BLaER1 (cell line): Measurements from ENCODE around the gene AFF1.
A peak's percentile ranks its signal among the peaks of the same experiment; 100 is the strongest.
"Not testable (repeated sequence)": the region's sequence is repeated elsewhere in the genome, so short reads cannot be mapped to it uniquely, and the experiment has no call there.

Source experiments
- H3K27ac ChIP-seq: shearing (Covaris generic); formaldehyde crosslinking; 2 replicates; pipeline ENCODE4 v1.8.1; 2022
- H3K27me3 ChIP-seq: shearing (Covaris generic); formaldehyde crosslinking; 2 replicates; pipeline ENCODE4 v1.8.1; 2022
- H3K36me3 ChIP-seq: shearing (Covaris generic); formaldehyde crosslinking; 2 replicates; pipeline ENCODE4 v1.8.1; 2022
- H3K4me1 ChIP-seq: shearing (Covaris generic); formaldehyde crosslinking; 2 replicates; pipeline ENCODE4 v1.8.1; 2022
- H3K4me2 ChIP-seq: shearing (Covaris generic); formaldehyde crosslinking; 2 replicates; pipeline ENCODE4 v1.8.1; 2022
- H3K4me3 ChIP-seq: shearing (Covaris generic); formaldehyde crosslinking; 2 replicates; pipeline ENCODE4 v1.8.1; 2022
- H3K9ac ChIP-seq: shearing (Covaris generic); formaldehyde crosslinking; 2 replicates; pipeline ENCODE4 v1.8.1; 2022
- H3K9me3 ChIP-seq: shearing (Covaris generic); formaldehyde crosslinking; 2 replicates; pipeline ENCODE4 v1.8.1; 2022
- H4K20me1 ChIP-seq: shearing (Covaris generic); formaldehyde crosslinking; 2 replicates; pipeline ENCODE4 v1.8.1; 2022
- Cebpa-rat ChIP-seq: shearing (Covaris generic); IDR thresholded peaks from 2 replicates; pipeline ENCODE4 v1.8.1; 2022

AFF1 gene

DNA sequence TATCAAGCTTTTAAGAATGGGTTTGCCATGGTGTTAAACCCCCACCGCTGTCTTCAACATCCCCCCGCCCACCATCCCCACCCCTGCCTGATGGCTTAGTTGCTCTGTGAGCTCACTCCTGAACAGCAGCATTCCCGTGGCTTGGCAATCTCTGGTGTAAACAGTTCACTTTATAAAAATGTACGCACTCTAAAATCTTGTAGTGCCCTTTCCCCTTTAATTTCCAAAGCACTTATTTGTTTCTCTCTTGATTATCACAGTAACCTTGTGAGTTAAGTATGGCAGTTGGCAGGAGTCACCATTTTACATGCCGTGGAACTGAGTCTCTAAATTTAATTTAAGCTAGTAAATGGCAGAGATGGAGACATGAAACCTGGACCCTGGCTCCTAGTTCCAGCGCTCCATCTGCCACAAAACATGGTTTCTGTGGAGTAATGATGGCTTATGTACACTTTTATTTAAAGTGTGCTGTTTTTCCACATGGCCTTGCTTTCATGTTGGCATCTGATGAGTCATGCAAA lies 123.1 kb downstream of the AFF1 start:
- Histone ChIP-seq H3K4me1 (no peaks in the 10 kb centered on the region), H3K27me3 (no peaks in the 10 kb centered on the region; the same call in 1 of the 2 replicates), H3K9me3 (no peaks in the 10 kb centered on the region), H3K4me3 (no peak overlapping the region), H3K4me2 (no peak overlapping the region), H3K9ac (no peak overlapping the region), H3K27ac (no peak overlapping the region), H3K36me3 (peaks cover 77% of the 10 kb centered on the region), H4K20me1 (peaks cover 100% of the 10 kb centered on the region)
- TF ChIP-seq Cebpa-rat: no peak

DNA sequence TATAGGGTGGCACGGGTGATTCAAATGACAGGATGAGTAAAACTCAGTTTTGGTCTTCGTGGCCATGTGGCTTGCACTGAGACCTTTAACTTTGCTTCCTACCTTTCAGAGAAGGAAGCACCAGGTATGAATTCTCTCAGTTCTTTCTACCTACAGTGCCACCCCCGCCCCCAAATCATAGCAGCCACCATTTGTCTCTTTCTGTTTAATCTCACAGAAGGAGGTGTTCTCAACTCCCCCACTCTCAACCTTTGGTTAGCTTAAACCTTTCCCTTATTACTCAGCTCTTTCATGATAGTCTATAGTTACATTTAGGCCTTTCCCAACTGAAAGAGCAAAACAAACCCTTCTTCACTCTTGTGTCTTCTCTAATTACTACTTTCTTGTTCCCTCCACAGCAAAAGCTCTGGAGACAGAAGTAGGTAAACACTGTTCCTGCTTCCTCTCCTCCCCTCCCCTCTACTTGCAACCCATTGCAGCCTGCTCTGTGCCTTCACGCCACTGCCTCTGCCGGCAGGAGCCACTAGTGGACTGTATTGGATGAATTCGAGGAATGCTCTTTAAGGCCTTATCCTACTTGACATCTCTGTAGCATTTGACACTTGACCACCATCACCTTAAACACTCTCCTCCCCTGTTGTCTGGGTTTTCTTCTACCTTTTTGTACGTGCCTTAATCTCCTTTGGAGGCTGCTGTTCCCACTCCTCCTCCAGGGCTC lies 123.7 kb downstream of the AFF1 start:
- H3K4me2 ChIP-seq: no peak overlapping the region
- peaks cover 100% of the 10 kb centered on the region for H4K20me1 ChIP-seq
- no peak for TF ChIP-seq Cebpa-rat
- H3K36me3 ChIP-seq: peaks cover 74% of the 10 kb centered on the region
- H3K27me3 ChIP-seq: no peaks in the 10 kb centered on the region; the same call in 1 of the 2 replicates
- H3K9me3 ChIP-seq: no peaks in the 10 kb centered on the region
- no peaks in the 10 kb centered on the region for H3K4me1 ChIP-seq
- H3K4me3 ChIP-seq: no peak overlapping the region
- H3K9ac ChIP-seq: no peak overlapping the region
- no peak overlapping the region for H3K27ac ChIP-seq

DNA sequence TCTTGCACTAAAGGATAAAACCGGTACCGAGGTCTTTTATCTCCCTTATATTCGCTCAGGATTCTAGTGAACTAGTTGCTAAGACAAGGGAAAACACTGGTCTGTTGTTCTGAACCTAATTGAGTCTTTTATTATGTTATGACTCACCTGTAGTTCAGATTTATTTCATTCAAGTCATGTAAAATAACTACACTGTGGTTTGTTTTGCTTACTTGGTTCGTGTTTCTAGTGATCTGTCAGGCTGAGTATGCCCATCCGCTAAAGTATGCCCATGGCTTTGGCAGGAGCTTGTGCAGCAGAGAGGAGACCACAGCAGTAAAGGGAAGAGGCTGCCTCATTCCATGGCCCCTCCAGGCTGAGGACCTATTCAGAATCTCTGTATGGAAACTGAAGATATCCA lies 126.1 kb downstream of the AFF1 start:
- no peak for TF ChIP-seq Cebpa-rat
- no peaks in the 10 kb centered on the region for H3K9me3 ChIP-seq
- no peak overlapping the region for H3K9ac ChIP-seq
- no peak overlapping the region for H3K4me2 ChIP-seq
- H4K20me1 ChIP-seq: peaks cover 100% of the 10 kb centered on the region
- peaks cover 83% of the 10 kb centered on the region for H3K36me3 ChIP-seq
- H3K4me3 ChIP-seq: no peak overlapping the region
- H3K27ac ChIP-seq: no peak overlapping the region
- H3K4me1 ChIP-seq: 0 out of 2 replicates have a peak, but pooled peaks cover 10% of the 10 kb centered on the region
- H3K27me3 ChIP-seq: no peaks in the 10 kb centered on the region; the same call in 1 of the 2 replicates

DNA sequence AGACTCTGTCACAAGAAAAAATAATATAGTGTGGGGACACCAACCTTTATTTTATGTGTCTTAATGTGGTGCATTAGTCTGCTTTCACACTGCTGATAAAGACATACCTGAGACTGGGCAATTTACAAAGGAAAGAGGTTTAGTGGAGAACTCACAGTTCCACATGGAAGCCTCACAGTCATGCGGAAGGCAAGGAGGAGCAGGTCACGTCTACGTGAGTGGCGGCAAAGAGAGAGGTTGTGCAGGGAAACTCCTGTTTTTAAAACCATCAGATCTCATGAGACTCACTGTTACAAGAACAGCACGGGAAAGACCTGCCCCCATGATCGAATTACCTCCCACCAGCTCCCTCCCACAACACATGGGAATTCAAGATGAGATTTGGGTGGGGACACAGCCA lies 130.2 kb downstream of the AFF1 start:
- peaks cover 38% of the 10 kb centered on the region for H3K4me1 ChIP-seq

DNA sequence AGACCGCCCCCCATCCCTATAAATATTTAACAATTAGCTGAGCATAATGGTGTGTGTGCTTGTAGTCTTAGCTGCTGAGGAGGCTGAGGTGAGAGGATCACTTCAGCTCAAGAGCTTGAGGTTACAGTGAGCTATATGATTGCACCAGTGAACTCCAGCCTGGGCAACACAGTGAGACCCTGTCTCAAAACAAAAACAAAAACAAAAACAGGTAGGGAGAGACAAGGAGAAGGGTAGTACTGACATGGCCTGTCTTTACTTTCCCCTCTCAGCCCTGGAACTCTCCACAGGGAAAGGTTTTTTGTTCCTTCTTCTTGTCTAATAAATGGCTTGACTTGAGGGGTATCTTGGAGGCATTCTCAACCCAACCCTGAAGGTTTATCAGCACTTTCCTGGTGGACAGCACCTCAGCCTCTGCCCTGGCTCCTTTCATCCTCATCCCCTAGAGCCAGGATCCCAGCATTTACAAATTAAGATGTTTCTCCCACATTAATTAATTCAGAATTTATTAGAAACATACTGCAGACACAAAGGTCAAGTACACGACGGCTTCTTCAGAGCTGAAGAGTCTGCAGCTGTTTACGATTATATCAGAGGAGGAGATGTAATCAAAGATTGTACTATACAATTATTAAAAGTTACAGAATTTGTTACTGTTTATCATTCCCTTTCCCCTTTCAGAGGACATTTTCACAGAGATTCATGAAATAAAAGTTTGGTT lies 131.8 kb downstream of the AFF1 start:
- H3K4me1 ChIP-seq: peaks cover 53% of the 10 kb centered on the region
- H3K4me3 ChIP-seq: no peak overlapping the region
- H3K9me3 ChIP-seq: no peaks in the 10 kb centered on the region
- H4K20me1 ChIP-seq: peaks cover 100% of the 10 kb centered on the region
- H3K36me3 ChIP-seq: peaks cover 72% of the 10 kb centered on the region
- no peak overlapping the region for H3K27ac ChIP-seq
- H3K27me3 ChIP-seq: no peaks in the 10 kb centered on the region
- TF ChIP-seq Cebpa-rat: no peak
- H3K4me2 ChIP-seq: no peak overlapping the region
- no peak overlapping the region for H3K9ac ChIP-seq

More for the DNA sequence above, 130.2 kb downstream of the AFF1 start:
- H3K27ac ChIP-seq: no peak overlapping the region
- no peak overlapping the region for H3K9ac ChIP-seq
- no peaks in the 10 kb centered on the region for H3K9me3 ChIP-seq
- peaks cover 100% of the 10 kb centered on the region for H4K20me1 ChIP-seq
- H3K36me3 ChIP-seq: peaks cover 83% of the 10 kb centered on the region
- TF ChIP-seq Cebpa-rat: no peak
- no peak overlapping the region for H3K4me2 ChIP-seq
- H3K27me3 ChIP-seq: no peaks in the 10 kb centered on the region
- no peak overlapping the region for H3K4me3 ChIP-seq

DNA sequence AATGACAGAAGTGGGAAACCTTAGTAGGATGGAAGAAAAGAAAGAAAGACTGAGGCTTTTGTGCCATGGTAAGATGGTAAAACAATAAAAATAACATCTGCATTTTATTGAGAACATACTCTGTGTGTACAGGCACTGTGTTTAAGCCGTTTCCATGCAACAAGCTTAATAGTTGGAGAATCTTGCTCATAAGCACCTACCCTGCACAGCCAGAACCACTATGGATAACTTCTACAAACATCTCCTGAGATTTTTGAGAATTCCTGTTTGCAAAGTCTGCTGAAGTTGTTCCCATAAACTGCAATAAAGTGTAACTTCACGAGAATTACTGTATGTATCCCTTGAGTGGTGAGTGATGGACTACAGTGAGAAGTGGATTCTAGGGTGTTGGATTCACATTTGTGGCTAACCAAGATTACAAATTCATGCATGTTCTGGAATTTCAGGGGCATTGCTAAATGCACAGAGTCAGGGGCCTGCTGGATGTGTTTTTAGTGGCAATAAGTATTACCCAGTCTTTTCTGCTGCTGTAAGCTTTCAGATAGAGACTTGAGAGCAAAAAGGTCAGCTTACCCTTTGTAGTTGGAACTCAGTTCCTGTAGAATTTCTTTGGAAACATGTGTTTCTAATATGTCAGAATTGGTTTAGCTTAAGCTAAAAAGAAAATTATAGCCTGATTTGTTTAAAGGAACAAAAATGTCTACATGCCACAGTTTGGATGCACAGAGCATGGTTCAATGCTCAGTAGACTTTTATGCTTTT lies 132.5 kb downstream of the AFF1 start:
- peaks cover 100% of the 10 kb centered on the region for H4K20me1 ChIP-seq
- peaks cover 64% of the 10 kb centered on the region for H3K36me3 ChIP-seq
- H3K4me3 ChIP-seq: no peak overlapping the region
- no peak overlapping the region for H3K9ac ChIP-seq
- no peak for TF ChIP-seq Cebpa-rat
- H3K27me3 ChIP-seq: no peaks in the 10 kb centered on the region
- H3K4me1 ChIP-seq: peaks cover 61% of the 10 kb centered on the region
- H3K9me3 ChIP-seq: no peaks in the 10 kb centered on the region
- H3K4me2 ChIP-seq: no peak overlapping the region
- H3K27ac ChIP-seq: no peak overlapping the region

DNA sequence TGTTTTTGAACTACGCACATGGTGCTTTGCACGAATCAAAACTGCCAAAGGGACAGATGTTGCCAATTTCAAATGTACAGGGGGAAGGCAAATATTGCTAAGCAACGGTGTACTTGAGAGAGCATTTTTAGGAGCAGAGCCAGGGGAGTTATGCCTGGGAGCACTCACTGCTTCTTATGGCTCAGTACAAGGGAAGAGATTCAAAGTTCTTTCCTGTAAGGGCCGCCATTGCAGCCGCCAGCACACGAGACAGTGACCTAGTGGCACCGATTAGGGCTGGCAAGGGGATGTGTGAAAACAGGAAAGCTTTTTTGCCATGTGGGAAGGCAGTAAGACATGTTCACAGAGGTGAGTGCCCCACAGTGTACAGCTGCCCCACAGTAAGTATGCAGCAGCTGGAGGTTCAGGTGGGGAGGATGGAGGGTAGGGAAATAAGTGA lies 133.8 kb downstream of the AFF1 start:
- Histone ChIP-seq H3K9ac (no peak overlapping the region), H3K36me3 (peaks cover 59% of the 10 kb centered on the region), H4K20me1 (peaks cover 100% of the 10 kb centered on the region), H3K4me2 (peak overlapping the region; percentile 8; the same call in 1 of the 2 replicates), H3K9me3 (no peaks in the 10 kb centered on the region), H3K4me3 (no peak overlapping the region), H3K27me3 (no peaks in the 10 kb centered on the region), H3K4me1 (peaks cover 74% of the 10 kb centered on the region), H3K27ac (no peak overlapping the region)
- TF ChIP-seq Cebpa-rat: no peak

DNA sequence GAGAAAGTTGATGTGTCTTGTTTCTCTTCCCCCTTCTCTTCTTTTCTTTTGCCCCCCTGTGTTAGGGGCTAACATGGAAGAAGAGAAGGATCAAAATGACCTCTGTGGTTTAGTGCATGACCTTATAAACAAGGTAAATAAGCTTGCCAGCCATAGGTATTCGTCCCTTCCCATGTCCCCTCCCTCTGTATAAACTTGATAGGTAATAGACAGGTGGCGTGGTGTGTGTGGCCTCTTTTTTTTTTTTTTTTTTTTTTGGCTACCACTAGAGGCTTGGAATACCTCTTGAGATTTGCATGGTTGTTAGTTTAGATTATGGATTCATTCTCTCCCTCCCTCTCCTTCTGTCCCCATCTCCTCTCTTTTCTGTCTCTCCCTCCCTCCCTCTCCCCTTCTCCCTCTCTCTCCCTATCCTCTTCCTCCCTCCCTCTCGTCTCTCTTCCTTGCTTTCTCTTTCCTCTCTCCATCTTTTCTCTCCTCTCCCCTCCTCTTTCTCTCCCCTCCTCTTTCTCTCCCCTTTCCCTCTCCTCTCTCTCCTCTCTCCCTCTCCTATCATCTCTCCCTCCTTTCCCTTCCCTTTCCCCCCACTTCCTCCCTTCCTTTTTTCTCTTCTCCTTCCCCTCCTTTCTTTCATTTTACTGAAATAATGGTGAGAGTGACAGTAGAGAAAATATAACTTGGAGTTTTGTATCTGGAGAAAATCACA lies 134.4 kb downstream of the AFF1 start:
- Histone ChIP-seq H4K20me1 (peaks cover 100% of the 10 kb centered on the region), H3K27ac (no peak overlapping the region), H3K4me1 (peaks cover 76% of the 10 kb centered on the region), H3K36me3 (peaks cover 54% of the 10 kb centered on the region), H3K4me3 (no peak overlapping the region), H3K9me3 (no peaks in the 10 kb centered on the region), H3K27me3 (no peaks in the 10 kb centered on the region), H3K4me2 (no peak overlapping the region), H3K9ac (no peak overlapping the region)
- no peak for TF ChIP-seq Cebpa-rat

DNA sequence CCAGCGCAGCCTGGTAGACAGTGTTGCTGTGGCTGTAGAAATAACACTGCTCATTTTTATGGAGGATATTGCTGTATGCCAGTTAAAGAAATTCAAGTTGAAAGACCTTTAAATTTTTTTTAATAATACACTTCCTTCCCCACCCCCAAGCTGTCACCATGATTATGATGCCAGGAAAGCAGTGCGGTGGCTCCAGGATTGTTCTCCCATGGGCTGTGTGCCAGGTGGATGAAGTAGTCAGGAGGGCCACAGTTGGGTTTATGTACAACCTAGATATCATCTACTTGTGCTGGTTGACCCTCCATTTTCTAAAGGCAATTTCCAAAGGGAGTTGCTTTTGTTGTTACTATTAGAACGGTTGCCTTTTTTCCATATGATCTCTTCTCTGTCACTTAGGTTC lies 136.6 kb downstream of the AFF1 start:
- Histone ChIP-seq H3K4me1 (peaks cover 88% of the 10 kb centered on the region), H3K9ac (no peak overlapping the region), H3K36me3 (peaks cover 32% of the 10 kb centered on the region), H3K27me3 (no peaks in the 10 kb centered on the region), H3K4me3 (no peak overlapping the region), H3K9me3 (no peaks in the 10 kb centered on the region), H4K20me1 (peaks cover 100% of the 10 kb centered on the region), H3K27ac (no peak overlapping the region), H3K4me2 (peak overlapping the region; percentile 73)
- no peak for TF ChIP-seq Cebpa-rat

DNA sequence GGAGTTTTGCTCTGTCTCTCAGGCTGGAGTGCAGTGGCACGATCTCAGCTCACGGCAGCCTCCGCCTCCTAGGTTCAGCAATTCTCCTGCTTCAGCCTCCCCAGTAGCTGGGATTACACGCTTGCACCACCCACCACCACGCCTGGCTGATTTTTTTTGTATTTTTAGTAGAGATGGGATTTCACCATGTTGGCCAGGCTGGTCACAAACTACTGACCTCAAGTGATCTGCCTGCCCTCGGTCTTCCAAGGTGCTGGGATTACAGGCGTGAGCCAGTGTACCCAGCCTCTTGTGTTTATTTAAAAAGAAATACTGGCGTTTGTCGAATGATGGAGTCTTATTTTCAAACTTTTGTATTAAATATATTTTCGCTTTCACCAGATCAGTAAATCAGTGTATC lies 137.7 kb downstream of the AFF1 start:
- peaks cover 94% of the 10 kb centered on the region for H3K4me1 ChIP-seq
- H3K4me3 ChIP-seq: peak overlapping the region; percentile 50; the same call in 1 of the 2 replicates
- H3K9me3 ChIP-seq, H3K27me3 ChIP-seq: not testable (repeated sequence)
- peaks cover 100% of the 10 kb centered on the region for H4K20me1 ChIP-seq
- H3K4me2 ChIP-seq: peak overlapping the region; percentile 73
- peak overlapping the region; percentile 52; the same call in 1 of the 2 replicates for H3K27ac ChIP-seq
- H3K9ac ChIP-seq: peak overlapping the region; percentile 56; the same call in 1 of the 2 replicates
- H3K36me3 ChIP-seq: peaks cover 20% of the 10 kb centered on the region
